SK-N-SH treated with all-trans-retinoic acid at 6 μM for 48 hours (cell line): ENCODE data around the gene FOXL3.

Experiments
- ARNTL ChIP-seq: fragments of 450-650 bp; formaldehyde crosslinking; IDR thresholded peaks from 2 replicates; pipeline ENCODE4 v1.5.0; 2020; ENCODE audit warnings: low read depth, mild to moderate bottlenecking, moderate library complexity, borderline replicate concordance
- GLIS3 ChIP-seq: fragments of 250-450 bp; sonication (Bioruptor Pico); IDR thresholded peaks from 2 replicates; pipeline ENCODE4 v1.5.0; 2020; ENCODE audit warnings: mild to moderate bottlenecking, moderate library complexity
- ISL1 ChIP-seq: fragments of 250-450 bp; sonication (Bioruptor Pico); IDR thresholded peaks from 2 replicates; pipeline ENCODE4 v2.1.2; 2022; ENCODE audit warnings: mild to moderate bottlenecking, moderate library complexity
- OSR1 ChIP-seq: fragments of 250-450 bp; sonication (Bioruptor Pico); IDR thresholded peaks from 2 replicates; pipeline ENCODE4 v1.8.0; 2022; ENCODE audit warnings: moderate library complexity, mild to moderate bottlenecking, inconsistent platforms
- RARB ChIP-seq: fragments of 250-450 bp; sonication (Bioruptor Pico); IDR thresholded peaks from 2 replicates; pipeline ENCODE4 v1.8.0; 2021; ENCODE audit warnings: mild to moderate bottlenecking, moderate library complexity
- ZFP3 ChIP-seq: fragments of 250-450 bp; sonication (Bioruptor Pico); IDR thresholded peaks from 2 replicates; pipeline ENCODE4 v1.5.0; 2020; ENCODE audit warnings: mild to moderate bottlenecking, moderate library complexity
- ZFP30 ChIP-seq: fragments of 450-650 bp; formaldehyde crosslinking; IDR thresholded peaks from 2 replicates; pipeline ENCODE4 v1.5.0; 2022; ENCODE audit warnings: mild to moderate bottlenecking, moderate library complexity
- ZNF8 ChIP-seq: fragments of 450-650 bp; formaldehyde crosslinking; IDR thresholded peaks from 2 replicates; pipeline ENCODE4 v1.5.0; 2020; ENCODE audit warnings: mild to moderate bottlenecking, moderate library complexity
- TF ChIP-seq, protein P1 (sequence below): fragments of 250-450 bp; sonication (Bioruptor Pico); IDR thresholded peaks from 2 replicates; pipeline ENCODE4 v1.5.0; 2020; ENCODE audit warnings: mild to moderate bottlenecking, moderate library complexity
- TF ChIP-seq, protein P2 (sequence below): fragments of 250-450 bp; sonication (Bioruptor Pico); IDR thresholded peaks from 2 replicates; pipeline ENCODE4 v1.5.1; 2021; ENCODE audit warnings: mild to moderate bottlenecking, moderate library complexity
- TF ChIP-seq, protein P3 (sequence below): fragments of 250-450 bp; sonication (Bioruptor Pico); IDR thresholded peaks from 2 replicates; pipeline ENCODE4 v1.8.0; 2020; ENCODE audit warnings: mild to moderate bottlenecking, moderate library complexity, borderline replicate concordance
- TF ChIP-seq, protein P4 (sequence below): fragments of 250-450 bp; sonication (Bioruptor Pico); IDR thresholded peaks from 2 replicates; pipeline ENCODE4 v1.8.0; 2021; ENCODE audit warnings: low read depth, mild to moderate bottlenecking, moderate library complexity, borderline replicate concordance

DNA sequence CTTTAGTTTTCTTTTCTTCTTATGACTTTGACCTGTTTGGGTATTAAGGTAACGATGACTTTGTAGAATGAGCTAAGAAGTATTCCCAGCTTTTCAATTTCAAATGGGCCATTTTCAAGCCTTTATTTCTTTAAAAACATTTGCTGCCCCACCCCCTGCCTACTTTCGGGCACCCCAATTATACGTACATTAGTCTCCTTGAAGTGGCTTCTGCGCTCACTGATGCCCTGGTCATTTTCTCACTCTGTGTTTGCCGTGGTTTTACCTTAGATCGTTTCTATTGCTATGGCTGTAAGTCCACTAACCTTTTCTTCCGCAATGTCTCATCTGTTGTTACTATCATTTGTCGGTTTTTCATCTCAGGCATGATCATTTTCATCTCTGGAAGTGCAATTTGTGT is 24.9 kb downstream of the FOXL3 start:
- TF ChIP-seq GLIS3 (CRISPR knock-in tag) (no peak), RARB (CRISPR knock-in tag) (no peak), ZNF8 (CRISPR knock-in tag) (no peak), ISL1 (CRISPR knock-in tag) (no peak), ZFP30 (CRISPR knock-in tag) (no peak), ARNTL (CRISPR knock-in tag) (no peak), ZFP3 (no peak), OSR1 (CRISPR knock-in tag) (no peak)
- TF ChIP-seq, protein P1, sequence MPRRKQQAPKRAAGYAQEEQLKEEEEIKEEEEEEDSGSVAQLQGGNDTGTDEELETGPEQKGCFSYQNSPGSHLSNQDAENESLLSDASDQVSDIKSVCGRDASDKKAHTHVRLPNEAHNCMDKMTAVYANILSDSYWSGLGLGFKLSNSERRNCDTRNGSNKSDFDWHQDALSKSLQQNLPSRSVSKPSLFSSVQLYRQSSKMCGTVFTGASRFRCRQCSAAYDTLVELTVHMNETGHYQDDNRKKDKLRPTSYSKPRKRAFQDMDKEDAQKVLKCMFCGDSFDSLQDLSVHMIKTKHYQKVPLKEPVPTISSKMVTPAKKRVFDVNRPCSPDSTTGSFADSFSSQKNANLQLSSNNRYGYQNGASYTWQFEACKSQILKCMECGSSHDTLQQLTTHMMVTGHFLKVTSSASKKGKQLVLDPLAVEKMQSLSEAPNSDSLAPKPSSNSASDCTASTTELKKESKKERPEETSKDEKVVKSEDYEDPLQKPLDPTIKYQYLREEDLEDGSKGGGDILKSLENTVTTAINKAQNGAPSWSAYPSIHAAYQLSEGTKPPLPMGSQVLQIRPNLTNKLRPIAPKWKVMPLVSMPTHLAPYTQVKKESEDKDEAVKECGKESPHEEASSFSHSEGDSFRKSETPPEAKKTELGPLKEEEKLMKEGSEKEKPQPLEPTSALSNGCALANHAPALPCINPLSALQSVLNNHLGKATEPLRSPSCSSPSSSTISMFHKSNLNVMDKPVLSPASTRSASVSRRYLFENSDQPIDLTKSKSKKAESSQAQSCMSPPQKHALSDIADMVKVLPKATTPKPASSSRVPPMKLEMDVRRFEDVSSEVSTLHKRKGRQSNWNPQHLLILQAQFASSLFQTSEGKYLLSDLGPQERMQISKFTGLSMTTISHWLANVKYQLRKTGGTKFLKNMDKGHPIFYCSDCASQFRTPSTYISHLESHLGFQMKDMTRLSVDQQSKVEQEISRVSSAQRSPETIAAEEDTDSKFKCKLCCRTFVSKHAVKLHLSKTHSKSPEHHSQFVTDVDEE (CRISPR knock-in tag): no peak
- TF ChIP-seq, protein P2, sequence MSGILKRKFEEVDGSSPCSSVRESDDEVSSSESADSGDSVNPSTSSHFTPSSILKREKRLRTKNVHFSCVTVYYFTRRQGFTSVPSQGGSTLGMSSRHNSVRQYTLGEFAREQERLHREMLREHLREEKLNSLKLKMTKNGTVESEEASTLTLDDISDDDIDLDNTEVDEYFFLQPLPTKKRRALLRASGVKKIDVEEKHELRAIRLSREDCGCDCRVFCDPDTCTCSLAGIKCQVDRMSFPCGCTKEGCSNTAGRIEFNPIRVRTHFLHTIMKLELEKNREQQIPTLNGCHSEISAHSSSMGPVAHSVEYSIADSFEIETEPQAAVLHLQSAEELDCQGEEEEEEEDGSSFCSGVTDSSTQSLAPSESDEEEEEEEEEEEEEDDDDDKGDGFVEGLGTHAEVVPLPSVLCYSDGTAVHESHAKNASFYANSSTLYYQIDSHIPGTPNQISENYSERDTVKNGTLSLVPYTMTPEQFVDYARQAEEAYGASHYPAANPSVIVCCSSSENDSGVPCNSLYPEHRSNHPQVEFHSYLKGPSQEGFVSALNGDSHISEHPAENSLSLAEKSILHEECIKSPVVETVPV: no peak
- TF ChIP-seq, protein P3, sequence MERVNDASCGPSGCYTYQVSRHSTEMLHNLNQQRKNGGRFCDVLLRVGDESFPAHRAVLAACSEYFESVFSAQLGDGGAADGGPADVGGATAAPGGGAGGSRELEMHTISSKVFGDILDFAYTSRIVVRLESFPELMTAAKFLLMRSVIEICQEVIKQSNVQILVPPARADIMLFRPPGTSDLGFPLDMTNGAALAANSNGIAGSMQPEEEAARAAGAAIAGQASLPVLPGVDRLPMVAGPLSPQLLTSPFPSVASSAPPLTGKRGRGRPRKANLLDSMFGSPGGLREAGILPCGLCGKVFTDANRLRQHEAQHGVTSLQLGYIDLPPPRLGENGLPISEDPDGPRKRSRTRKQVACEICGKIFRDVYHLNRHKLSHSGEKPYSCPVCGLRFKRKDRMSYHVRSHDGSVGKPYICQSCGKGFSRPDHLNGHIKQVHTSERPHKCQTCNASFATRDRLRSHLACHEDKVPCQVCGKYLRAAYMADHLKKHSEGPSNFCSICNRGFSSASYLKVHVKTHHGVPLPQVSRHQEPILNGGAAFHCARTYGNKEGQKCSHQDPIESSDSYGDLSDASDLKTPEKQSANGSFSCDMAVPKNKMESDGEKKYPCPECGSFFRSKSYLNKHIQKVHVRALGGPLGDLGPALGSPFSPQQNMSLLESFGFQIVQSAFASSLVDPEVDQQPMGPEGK (CRISPR knock-in tag): no peak
- TF ChIP-seq, protein P4, sequence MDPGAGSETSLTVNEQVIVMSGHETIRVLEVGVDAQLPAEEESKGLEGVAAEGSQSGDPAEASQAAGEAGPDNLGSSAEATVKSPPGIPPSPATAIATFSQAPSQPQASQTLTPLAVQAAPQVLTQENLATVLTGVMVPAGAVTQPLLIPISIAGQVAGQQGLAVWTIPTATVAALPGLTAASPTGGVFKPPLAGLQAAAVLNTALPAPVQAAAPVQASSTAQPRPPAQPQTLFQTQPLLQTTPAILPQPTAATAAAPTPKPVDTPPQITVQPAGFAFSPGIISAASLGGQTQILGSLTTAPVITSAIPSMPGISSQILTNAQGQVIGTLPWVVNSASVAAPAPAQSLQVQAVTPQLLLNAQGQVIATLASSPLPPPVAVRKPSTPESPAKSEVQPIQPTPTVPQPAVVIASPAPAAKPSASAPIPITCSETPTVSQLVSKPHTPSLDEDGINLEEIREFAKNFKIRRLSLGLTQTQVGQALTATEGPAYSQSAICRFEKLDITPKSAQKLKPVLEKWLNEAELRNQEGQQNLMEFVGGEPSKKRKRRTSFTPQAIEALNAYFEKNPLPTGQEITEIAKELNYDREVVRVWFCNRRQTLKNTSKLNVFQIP (CRISPR knock-in tag): no peak
